Activated gamma-delta T cell treated with Interleukin-2 at 50 U/mL for 16 hours (primary cell): ENCODE results near the gene FSTL5.

Source experiments
- DNase-seq: peaks from one replicate; pipeline ENCODE4 v3.0.0-alpha.2; 2020

Gene FSTL5

GRCh38 chr4:161564230-161564834 lies 599.5 kb downstream of the FSTL5 start:
- DNase-seq, result no peak

- no peak for DNase-seq
Measured at GRCh38 chr4:161555689-161556660, 607.8 kb downstream of the FSTL5 start.

DNA sequence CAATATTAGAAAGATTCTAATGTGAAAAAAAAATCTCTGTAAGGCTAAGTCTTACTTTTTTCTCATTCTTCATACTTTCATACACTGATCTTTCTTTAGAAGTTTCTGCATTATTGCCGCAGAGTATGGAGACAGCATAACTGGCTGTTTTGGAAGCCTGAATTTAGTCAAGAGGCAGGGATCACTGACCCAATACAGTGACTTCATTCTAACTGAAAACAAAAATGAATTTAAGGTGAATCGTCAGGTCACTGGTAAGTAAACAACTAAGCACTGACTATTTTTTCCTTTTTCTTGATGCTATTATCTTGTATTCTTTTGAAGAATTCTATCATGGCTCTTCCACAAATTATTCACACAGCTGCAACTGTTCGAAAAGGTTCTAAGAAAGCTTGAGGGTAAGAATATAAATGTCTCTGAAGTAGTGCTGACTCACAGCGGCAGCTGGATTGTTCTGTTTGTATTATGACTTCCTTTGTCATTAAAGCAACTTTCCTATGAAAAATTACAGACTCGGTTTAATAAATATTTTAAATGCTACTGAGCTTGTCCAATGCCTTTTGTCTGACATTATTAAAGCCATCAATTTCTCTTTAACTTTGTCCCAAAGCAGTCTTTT lies 609.3 kb downstream of the FSTL5 start:
- no peak for DNase-seq

GRCh38 chr4:161546902-161547301 lies 616.9 kb downstream of the FSTL5 start:
- DNase-seq, result no peak

- DNase-seq, result no peak
Measured at GRCh38 chr4:161540265-161540664, 623.5 kb downstream of the FSTL5 start.

DNA sequence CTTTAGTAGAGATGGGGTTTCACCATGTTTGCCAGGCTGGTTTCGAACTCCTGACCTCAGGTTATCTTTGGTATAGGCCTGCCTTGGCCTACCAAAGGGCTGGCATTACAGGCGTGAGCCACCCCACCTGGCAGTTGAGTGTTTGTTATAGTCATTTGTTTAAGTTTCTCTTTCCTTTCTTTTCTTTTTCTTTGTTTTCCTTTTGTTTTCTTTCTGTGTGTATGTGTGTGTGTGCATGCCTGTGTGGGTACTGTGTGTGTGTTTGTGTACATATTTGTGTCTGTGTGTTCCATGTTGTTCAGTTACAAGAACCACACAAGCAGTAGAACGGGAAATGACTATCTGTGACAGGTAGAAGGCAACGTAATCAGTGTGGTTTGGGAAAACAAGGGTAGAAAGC lies 624.9 kb downstream of the FSTL5 start:
- no peak for DNase-seq

DNA sequence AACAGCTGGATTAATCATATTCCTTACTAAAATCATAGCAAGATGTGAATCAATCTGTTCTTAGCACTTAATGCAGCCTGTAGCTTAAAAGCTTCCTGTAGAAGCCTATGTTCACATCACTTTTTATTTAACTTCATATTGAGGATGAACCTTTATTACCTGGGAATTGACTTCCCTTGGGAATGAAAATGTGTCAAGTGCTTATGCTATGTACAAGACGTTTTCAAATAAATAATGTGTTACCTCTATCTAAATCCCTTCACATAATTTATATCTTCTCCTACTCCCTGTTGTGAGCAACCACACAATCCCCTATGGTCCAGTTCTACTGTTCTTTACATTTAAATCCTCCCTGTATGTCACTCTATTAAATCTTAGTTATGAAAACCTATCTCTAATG lies 633.1 kb downstream of the FSTL5 start:
- DNase-seq, result no peak

DNA sequence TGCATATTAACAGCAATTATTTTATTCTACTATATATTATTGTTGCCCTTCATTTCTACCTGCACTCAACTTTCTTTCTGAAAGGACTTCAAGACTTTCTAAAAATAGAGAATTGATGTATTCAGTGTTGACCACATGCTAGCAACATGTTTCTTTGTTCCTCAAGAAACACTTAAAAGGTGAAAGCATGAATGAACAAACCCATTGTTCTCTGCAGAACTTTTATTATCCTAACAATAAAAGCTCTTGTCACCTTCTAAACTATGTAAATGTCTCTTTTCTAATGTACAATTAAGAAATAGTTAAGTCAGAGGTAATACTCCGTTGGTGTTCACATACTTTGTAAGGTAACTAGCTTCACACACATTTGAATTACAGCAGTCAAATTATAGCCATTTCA lies 638.7 kb downstream of the FSTL5 start:
- no peak for DNase-seq

DNA sequence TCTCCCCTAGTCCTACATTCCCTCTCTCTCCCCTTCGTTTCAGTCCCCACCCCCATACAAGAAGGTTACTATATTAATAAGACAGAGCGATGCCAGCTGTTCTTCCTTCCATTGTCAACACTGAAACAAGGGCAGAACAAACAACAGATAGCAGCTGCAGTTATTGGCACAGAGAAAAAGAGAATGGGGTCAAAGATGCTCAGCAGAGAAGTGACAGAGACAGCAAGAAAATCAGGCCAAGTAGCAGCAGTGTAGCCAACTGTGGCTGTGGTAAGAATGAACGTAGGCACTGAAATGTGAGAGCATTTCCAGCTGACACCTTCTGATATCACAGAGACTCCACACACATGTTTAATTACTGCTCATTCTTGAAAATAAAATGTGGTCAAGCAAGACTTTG lies 641.8 kb downstream of the FSTL5 start:
- no peak for DNase-seq

- DNase-seq, result no peak
Measured at GRCh38 chr4:161519611-161520010, 644.2 kb downstream of the FSTL5 start.

GRCh38 chr4:161517941-161518340 lies 645.9 kb downstream of the FSTL5 start:
- no peak for DNase-seq

GRCh38 chr4:161505141-161505540 lies 658.7 kb downstream of the FSTL5 start:
- no peak for DNase-seq

DNA sequence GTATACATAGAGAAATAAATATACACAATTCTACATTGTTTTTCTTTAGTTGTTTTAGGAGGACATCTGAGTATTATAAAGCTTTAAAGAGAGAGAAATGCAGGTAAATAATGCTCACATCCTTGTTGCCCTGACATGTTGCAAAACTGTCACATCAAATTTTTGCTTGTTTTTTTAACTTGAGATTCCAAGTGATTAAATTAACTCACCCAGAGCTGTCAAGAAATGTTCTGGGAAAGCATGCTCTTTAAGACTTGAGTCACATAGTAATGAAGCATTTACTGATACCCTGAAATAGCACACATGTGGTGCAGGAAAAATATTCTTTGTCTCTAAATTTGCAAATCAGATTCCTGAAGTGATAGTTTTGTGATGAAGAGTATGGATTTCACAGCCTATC lies 665.6 kb downstream of the FSTL5 start:
- no peak for DNase-seq

- no peak for DNase-seq
Measured at GRCh38 chr4:161486461-161486860, 677.3 kb downstream of the FSTL5 start.

DNA sequence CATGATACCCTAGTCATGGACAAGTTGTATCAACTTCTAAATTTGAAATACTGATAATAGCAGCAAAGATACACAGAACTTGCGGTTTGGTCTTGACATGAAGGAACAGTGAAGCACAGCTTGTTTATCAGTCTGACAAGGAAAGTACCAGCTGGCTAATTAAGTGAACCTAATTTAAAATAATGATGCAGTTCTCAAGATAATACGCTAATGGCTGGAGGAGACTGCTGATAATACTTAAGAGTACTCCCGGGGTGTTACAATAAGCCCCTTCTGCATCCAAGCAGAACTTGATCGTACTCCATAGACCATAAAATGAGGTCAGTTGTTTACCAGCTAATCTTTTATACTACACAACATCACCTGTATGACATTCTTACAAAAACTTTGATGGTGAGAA lies 697.5 kb downstream of the FSTL5 start:
- DNase-seq, result no peak

DNA sequence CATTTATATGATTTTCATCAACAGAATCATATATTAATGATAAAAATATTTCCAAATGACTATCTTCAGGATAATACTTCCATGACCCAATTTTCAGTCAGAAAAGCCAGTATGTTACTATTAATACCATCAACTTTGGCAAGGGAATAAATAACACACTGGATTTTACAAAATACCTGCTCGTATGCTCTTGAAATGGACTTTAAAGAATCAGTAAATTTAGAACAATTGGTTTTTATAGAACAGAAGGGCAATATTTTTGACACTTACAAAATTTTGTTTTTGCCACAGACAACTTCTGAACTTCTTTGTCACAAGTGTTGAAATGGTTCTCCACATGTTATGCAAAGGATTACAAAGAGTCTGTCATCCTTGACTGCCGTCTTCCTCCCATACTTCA lies 700.4 kb downstream of the FSTL5 start:
- DNase-seq, result no peak

GRCh38 chr4:161457906-161458305 lies 705.9 kb downstream of the FSTL5 start:
- DNase-seq, result no peak

- DNase-seq, result no peak
Measured at GRCh38 chr4:161457311-161457710, 706.5 kb downstream of the FSTL5 start.

GRCh38 chr4:161454860-161455259 lies 708.9 kb downstream of the FSTL5 start:
- no peak for DNase-seq

DNA sequence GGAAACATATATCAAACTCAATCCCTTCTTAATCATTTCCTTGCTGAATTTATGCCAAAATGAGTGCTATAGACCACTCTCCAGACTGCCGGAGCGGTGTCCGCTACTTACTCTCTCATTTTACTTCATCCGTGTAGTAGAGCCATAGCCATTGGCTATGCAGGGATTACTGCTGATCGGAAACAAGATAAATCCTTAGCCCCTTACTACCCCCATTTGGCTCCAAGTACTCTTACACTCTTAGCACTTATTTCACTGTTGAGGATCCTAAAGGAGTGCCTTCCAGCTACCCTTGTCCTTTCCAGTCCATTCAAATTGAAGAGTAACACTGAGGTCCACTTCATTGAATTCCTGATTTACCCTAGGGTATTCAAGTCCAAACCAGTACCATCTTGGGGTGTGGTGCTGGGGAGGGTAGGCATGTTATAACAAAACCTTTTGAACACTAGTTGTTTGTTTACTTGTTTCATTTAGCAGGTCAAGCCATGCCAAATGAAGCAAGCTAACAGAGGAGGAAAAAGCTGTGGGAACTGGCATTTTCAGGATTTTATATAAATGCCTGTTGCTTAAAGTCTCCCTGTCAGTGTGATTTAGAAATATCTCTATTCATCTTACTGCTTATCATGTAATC lies 715.1 kb downstream of the FSTL5 start:
- no peak for DNase-seq

GRCh38 chr4:161444626-161445025 lies 719.2 kb downstream of the FSTL5 start:
- no peak for DNase-seq

GRCh38 chr4:161442921-161443320 lies 720.9 kb downstream of the FSTL5 start:
- DNase-seq, result no peak

GRCh38 chr4:161438096-161438495 lies 725.7 kb downstream of the FSTL5 start:
- DNase-seq, result no peak
